Limb (tissue), 2 donors: ENCODE data around the gene CCDC69.
"Not testable (repeated sequence)": the region's sequence is repeated elsewhere in the genome, so short reads cannot be mapped to it uniquely, and the experiment has no call there.

ENCODE experiments used
- DNase-seq, 2 donors: peaks; one replicate each; pipeline ENCODE4 v3.0.0-alpha.2; 2016; ENCODE audit errors: extremely low spot score in 2 of 2

Gene CCDC69

GRCh38 chr5:151222790-151223446 is 974 bp downstream of the CCDC69 start:
- DNase-seq = no peak

GRCh38 chr5:151222054-151222789 is 1.7 kb downstream of the CCDC69 start:
- no peak for DNase-seq

GRCh38 chr5:151221574-151221973 is 2.3 kb downstream of the CCDC69 start:
- no peak for DNase-seq

- no peak for DNase-seq
These were observed 4.1 kb downstream of the CCDC69 start for GRCh38 chr5:151219789-151220188.

GRCh38 chr5:151219138-151219537 is 4.8 kb downstream of the CCDC69 start:
- no peak for DNase-seq

- DNase-seq = no peak
These were observed 5.7 kb downstream of the CCDC69 start for GRCh38 chr5:151218177-151218576.

- no peak for DNase-seq
These were observed 7.1 kb downstream of the CCDC69 start for GRCh38 chr5:151216781-151217180.

- no peak for DNase-seq
These were observed 8.4 kb downstream of the CCDC69 start for GRCh38 chr5:151215546-151215880.

- DNase-seq = no peak
These were observed 9.0 kb downstream of the CCDC69 start for GRCh38 chr5:151214614-151215545.

- no peak for DNase-seq
These were observed 9.9 kb downstream of the CCDC69 start for GRCh38 chr5:151213803-151214613.

GRCh38 chr5:151212406-151212798 is 11.5 kb downstream of the CCDC69 start:
- no peak for DNase-seq

GRCh38 chr5:151208481-151208914 is 15.4 kb downstream of the CCDC69 start:
- DNase-seq = no peak

GRCh38 chr5:151205411-151205810 is 18.5 kb downstream of the CCDC69 start:
- DNase-seq = no peak

- no peak for DNase-seq
These were observed 19.8 kb downstream of the CCDC69 start for GRCh38 chr5:151204051-151204450.

GRCh38 chr5:151202381-151203139 is 21.3 kb downstream of the CCDC69 start:
- no peak for DNase-seq

- DNase-seq = no peak
These were observed 22.8 kb downstream of the CCDC69 start for GRCh38 chr5:151200913-151201595.

- no peak for DNase-seq
These were observed 24.2 kb downstream of the CCDC69 start for GRCh38 chr5:151199581-151200185.

- no peak for DNase-seq
These were observed 25.0 kb downstream of the CCDC69 start for GRCh38 chr5:151198861-151199260.

- not testable (repeated sequence) for DNase-seq
These were observed 26.6 kb downstream of the CCDC69 start for GRCh38 chr5:151197291-151197600.
